ENCODE results near the gene SPAG16.
"Not testable (repeated sequence)": the region's sequence is repeated elsewhere in the genome, so short reads cannot be mapped to it uniquely, and the experiment has no call there.

The SPAG16 gene

DNA sequence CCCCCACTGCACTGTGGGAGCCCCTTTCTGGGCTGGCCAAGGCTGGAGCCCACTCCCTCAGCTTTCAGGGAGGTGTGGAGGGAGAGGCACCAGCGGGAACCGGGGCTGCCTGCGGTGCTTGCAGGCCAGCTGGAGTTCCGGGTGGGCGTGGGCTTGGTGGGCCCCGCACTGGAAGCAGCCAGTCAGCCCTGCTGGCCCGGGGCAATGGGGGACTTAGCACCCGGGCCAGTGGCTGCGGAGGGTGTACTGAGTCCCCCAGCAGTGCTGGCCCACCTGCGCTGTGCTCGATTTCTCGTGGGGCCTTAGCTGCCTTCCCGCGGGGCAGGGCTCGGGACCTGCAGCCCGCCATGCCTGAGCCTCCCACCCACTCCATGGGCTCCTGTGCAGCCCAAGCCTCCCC is 434.1 kb downstream of the SPAG16 start:
- DNase-seq = not testable (repeated sequence)

DNA sequence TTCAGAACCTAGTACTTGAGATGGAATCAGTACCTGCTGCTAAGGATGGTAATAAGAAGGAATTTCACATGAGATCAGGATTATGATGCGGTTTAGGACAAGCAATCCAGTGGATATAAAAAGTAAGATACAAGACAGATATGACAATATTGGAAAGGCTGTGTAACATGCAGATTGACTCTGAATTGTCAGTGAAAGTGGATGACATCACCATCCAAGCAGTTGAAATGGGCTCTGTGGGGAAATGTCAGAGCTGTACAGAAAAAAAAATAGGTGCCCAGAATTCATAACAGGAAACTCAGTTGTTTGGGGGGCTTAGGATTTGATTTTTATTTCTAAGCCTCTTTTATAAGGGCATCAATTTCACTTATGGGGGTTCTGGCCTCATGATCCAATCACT is 438.3 kb downstream of the SPAG16 start:
- no peak for DNase-seq

DNA sequence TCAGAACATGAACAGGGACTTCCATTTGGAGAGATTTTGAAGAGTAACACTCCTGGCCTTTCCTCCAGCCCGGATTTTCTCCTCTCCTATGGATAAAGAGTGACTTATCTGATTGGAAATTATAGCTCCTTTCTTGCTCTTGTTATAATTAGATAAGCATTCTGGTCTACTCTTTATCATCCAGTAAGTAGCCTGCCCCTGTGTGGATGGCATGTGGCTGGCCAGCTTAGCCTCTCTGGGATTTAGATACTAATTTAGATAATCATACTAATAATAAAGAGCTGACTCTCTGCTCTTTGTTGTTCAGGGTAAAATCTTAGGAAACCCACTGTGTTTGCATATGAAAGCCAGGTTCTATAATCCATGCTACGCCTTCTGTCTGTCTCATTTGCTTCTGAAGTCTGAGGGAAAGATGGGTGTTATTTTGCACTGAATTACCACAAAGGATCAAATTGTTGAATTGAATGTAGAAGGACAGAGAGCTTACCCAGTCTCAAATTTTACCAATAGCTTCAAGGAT is 438.8 kb downstream of the SPAG16 start:
- no peak for DNase-seq

DNA sequence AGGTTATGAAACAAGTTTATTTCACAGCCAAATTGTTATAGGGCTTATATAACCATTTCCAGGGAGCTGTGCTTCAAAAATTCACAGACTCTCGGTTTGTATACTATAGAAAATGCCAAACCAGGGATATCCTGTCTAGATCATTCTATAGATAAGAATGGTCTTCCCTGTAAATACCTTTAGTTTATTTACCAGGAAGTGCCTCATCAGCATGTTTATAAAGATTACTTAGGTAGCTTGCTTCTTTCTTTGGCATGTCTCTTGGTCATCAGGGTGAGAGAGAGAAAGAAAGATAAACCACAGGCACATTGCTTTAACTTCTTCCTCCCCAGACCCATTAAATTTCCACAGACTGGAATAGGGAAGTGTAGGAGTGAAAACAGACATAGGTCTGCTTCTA is 439.4 kb downstream of the SPAG16 start:
- DNase-seq = no peak

DNA sequence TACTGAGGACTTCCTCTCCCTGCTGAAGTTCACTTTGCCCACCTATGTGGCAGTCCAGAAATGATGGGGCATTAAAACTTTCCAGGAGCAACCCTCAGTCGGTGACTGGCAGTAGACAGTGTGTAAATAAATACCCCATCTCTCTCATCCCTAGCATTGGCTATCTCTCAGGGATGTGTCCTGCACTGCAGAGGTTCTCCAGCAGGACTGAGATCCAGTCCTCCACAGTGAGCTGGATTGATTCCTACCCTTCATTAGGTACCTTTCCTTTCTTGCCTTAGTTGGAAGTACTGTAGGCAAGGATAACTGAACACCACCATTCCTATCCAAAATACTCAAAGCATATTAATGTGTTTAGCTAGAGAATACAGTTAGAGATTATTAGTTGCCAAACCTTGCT is 441.8 kb downstream of the SPAG16 start:
- DNase-seq = no peak

DNA sequence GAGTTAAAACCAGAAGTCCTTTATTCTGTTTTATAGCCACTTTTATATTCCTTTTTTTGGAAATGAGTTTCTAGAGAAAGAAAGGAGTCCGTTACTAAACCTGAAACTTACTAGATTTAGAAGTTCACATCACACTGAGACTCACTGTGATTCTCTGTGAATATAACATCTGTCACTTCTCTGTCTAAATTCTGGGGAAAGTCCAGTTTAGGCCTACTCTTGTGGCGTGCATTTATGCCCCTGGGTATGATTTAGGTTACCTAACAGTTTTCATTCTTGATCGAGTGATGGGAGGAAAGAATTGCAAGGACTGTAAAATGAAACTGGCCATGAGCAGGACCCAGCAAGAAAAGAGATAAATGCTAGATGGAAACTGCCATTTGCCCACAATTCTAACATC is 449.6 kb downstream of the SPAG16 start:
- DNase-seq = no peak

DNA sequence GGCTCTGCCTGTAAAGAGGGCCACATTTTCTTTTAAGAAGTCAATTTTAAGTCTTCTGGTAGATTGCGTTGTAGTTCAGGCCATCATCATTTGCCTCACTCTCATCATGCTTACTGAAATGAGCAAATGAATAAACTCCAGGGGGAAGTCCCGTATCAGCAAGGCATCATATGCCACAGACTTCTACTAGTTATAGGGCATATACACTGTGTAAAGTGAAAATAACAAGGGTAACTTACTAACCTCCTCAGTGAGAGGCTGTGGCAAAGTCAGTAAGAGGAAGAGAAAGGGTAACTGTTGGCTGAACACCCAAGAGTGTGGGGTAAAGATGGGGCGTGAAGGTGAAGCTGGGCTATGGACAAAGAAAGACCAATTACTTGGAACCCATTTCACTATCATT is 456.2 kb downstream of the SPAG16 start:
- no peak for DNase-seq

- no peak for DNase-seq
Observed at GRCh38 chr2:213751446-213751845, 467.2 kb downstream of the SPAG16 start.

DNA sequence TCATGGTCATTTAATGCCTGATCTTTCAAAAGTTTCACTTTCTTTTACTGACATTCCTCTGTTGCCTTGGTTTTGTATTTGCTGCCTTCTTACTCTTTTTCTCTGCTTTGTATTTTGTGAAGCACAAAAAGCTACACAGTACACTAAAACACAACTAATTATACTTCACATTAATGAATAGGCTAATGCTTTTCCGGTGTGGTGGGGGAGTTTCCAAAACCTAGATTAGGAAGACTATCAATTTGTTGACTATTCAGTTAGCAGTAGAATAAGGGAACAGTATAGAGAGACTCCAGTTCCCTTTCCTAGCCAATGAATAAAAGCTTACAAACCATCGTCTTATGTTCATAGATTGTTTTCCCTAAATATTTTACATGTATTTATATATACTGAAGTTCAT is 468.3 kb downstream of the SPAG16 start:
- no peak for DNase-seq

- no peak for DNase-seq
Observed at GRCh38 chr2:213757525-213757924, 473.3 kb downstream of the SPAG16 start.

- no peak for DNase-seq
Observed at GRCh38 chr2:213763354-213763753, 479.1 kb downstream of the SPAG16 start.

- no peak for DNase-seq
Observed at GRCh38 chr2:213763963-213764362, 479.7 kb downstream of the SPAG16 start.

DNA sequence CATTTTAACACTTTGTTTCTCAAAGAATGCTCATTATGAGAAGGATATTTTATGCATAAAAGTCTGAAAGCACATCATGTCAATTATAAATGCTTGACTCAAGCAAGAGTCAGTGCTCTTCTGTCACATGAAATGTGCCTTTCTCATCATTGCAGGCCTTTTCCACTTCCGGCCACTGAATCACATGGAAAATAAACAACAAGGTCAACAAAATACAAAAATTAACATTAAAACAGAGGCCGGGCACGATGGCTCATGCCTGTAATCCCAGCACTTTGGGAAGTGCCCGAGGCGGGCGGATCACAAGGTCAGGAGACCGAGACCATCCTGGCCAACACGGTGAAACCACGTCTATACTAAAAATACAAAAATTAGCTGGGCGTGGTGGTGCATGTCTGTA is 480.6 kb downstream of the SPAG16 start:
- no peak for DNase-seq

DNA sequence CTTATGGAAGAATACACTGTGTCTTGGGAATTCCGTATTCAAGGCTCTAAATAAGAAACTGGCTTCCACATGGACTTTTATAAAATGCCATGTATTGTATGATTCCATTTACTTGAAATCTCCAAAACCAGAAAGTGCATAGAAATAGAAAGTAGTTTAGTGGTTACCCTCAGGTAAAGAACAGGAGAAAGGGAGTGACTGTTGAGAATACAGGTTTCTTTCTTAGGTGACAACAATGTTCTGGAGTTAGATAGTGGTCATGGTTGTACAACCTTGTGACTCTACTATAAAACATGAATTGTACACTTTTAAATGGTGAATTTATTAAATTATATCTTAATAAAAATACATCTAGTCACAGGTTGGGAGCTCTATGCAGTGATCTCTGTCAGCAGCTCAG is 481.8 kb downstream of the SPAG16 start:
- no peak for DNase-seq

DNA sequence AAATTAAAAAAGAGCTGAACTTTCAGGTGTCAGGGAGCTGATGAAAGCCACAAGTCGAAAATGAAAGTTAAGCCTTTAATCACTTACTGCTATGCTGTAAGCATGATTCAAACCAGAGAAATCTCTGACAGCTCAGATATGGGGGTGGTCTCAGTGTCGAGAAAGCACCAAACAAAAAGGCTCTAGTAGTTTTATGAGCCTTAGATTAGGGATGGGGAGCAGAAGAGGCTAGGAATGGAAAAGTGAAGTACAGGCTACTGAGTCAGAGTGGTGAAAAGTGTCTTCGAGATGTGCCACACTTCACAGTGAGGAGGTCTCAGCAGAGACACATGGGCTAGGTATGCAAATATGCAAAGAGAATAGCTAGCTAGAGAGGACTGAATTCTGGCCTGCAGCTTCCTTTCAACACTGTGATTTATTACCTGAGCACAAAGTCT is 482.2 kb downstream of the SPAG16 start:
- DNase-seq = no peak

- no peak for DNase-seq
Observed at GRCh38 chr2:213787869-213788268, 503.6 kb downstream of the SPAG16 start.

GRCh38 chr2:213789940-213790339 is 505.7 kb downstream of the SPAG16 start:
- DNase-seq = no peak

GRCh38 chr2:213792045-213792444 is 507.8 kb downstream of the SPAG16 start:
- no peak for DNase-seq

DNA sequence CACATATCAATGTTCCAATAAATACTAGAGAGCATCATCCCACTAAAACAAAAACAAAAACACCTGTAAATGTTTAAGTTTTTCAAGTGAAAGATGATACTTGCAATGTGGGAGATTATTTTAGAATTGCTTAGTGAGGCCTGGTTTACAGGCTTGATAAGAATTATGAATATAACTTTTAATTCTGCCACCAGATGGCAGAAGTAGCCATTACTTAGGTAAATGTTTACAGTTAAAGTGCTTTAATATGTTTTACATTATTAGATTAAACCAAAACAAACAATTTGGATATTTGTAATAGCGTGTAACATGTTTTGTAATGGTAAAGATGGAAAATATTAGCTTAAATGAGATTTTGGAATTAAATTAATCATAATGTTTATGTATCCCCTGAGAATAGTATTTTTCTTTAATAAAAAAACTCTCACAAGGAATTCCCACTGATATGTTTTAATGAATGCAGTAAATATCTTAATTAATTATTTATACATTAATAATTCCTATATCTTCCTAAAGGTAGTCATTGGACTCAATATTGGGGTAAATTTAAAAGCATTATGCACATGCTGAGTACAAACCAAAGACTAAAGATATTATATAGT is 522.0 kb downstream of the SPAG16 start:
- peak; percentile 36 for DNase-seq

GRCh38 chr2:213816583-213816982 is 532.3 kb downstream of the SPAG16 start:
- no peak for DNase-seq

GRCh38 chr2:213818436-213818835 is 534.2 kb downstream of the SPAG16 start:
- no peak for DNase-seq

DNA sequence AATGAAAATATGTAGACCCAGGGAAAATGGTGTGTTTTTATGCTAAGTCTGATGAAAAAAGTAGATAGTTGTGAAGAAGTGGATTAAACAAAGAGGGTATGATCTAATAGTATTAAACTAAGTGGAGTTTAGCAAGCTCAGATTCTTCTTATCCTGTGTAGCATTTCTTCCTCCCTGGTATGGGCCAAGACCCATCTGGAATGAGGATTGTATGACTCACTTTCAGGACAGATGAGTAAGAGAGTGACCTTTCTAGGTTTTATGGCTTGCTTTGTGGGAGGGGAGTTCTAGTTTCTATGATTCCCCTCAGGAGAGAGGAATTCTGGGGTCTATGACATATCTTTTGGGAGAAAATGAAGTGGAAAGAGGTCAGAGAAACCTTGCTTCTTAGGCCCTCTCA is 550.1 kb downstream of the SPAG16 start:
- DNase-seq = no peak

DNA sequence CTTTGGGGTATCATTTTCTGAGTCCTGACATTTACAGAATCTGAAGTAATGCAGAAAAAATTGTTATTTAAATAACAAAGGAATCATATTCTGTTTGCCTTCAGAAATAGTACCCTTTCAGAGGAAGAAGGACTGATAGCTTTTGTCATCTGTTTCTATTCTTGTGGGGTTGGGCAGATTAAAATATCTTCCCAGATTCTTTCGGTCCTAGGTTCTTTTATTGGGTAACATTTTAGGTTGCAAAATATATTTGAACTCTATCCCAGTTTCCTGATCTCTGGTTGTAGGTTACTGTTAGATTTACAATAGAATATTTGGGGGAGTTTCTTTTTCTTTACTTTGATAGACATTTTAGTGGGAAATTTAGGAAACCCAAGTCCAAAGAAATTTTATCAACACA is 550.5 kb downstream of the SPAG16 start:
- no peak for DNase-seq

DNA sequence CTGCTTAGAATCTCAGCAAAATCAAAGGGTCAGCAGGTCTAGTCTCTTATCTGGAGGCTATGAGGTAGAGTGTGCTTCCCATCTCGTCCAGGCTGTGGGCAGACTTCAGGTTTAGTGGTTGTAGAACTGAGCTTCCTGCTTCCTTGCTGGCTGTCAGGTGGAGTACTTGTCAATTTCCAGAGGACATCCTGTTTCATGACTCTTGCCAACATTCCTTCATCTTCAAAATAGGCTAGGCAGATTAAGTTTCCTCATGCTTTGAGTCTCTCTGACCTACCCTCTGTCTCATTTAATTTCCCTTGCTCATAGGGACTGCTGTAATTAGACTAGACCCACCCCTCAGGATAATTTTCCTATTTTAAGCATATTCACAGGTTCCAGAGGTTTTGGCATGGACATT is 562.6 kb downstream of the SPAG16 start:
- no peak for DNase-seq

DNA sequence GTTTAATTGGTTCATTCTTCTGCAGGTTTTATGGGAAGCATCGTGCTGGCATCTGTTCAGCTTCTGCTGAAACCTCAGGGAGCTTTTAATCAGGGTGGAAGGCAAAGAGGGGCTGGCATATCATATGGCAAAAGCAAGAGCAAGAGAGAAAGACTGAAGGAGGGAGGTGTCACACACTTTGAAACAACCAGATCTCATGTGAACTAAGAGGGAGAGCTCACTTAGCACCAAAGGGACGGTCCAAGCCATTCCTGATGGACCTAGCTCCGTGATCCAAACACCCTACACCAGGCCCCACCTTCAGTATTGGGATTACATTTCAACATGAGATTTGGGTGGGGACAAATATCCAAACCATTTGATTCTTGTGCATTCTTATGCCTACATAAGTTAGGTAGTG is 563.1 kb downstream of the SPAG16 start:
- peak; percentile 11 for DNase-seq

Measured in NCI-H2171 treated with DMSO at 0.1 percent for 48 hours (cell line).